HEK293 (cell line): ENCODE results near the gene CCM2.

Experiments
- CTCF ChIP-seq: fragments of 450-650 bp; formaldehyde crosslinking; IDR thresholded peaks from 2 replicates; pipeline ENCODE4 v1.5.1; 2016; ENCODE audit warnings: missing biosample characterization, missing genetic modification characterization
- PATZ1 ChIP-seq: fragments of 450-650 bp; formaldehyde crosslinking; IDR thresholded peaks from 2 replicates; pipeline ENCODE4 v1.5.1; 2016; ENCODE audit warnings: missing biosample characterization, missing genetic modification characterization
- SETDB1 ChIP-seq: IDR thresholded peaks from one replicate; pipeline ENCODE4 v1.6.1; 2017; ENCODE audit warnings: mild to moderate bottlenecking, low read length, moderate library complexity, mixed read lengths; ENCODE audit not compliant: insufficient read length
- ZBTB1 ChIP-seq: fragments of 450-650 bp; formaldehyde crosslinking; IDR thresholded peaks from 2 replicates; pipeline ENCODE4 v1.5.1; 2016; ENCODE audit warnings: missing biosample characterization, missing genetic modification characterization
- ZEB2 ChIP-seq: fragments of 450-650 bp; formaldehyde crosslinking; IDR thresholded peaks from 2 replicates; pipeline ENCODE4 v1.5.1; 2016; ENCODE audit warnings: missing biosample characterization, missing genetic modification characterization
- ZNF514 ChIP-seq: fragments of 450-650 bp; formaldehyde crosslinking; IDR thresholded peaks from 2 replicates; pipeline ENCODE4 v1.5.1; 2016; ENCODE audit warnings: missing biosample characterization, missing genetic modification characterization
- ZNF639 ChIP-seq: fragments of 450-650 bp; formaldehyde crosslinking; IDR thresholded peaks from 2 replicates; pipeline ENCODE4 v1.5.1; 2016; ENCODE audit warnings: missing biosample characterization, missing genetic modification characterization
- ZNF677 ChIP-seq: fragments of 450-650 bp; IDR thresholded peaks from 2 replicates; pipeline ENCODE4 v1.5.0; 2018; ENCODE audit warnings: missing biosample characterization, mild to moderate bottlenecking, missing genetic modification characterization, moderate library complexity
- ZNF792 ChIP-seq: fragments of 450-650 bp; formaldehyde crosslinking; IDR thresholded peaks from 2 replicates; pipeline ENCODE4 v1.5.1; 2016; ENCODE audit warnings: missing biosample characterization, missing genetic modification characterization
- ZNF843 ChIP-seq: fragments of 450-650 bp; formaldehyde crosslinking; IDR thresholded peaks from 2 replicates; pipeline ENCODE4 v1.5.1; 2016; ENCODE audit warnings: missing biosample characterization, missing genetic modification characterization
- ZSCAN18 ChIP-seq: fragments of 450-650 bp; formaldehyde crosslinking; IDR thresholded peaks from 2 replicates; pipeline ENCODE4 v1.5.1; 2016; ENCODE audit warnings: missing biosample characterization, missing genetic modification characterization
- TF ChIP-seq, protein P1 (sequence below): sonication (generic); formaldehyde crosslinking; IDR thresholded peaks from 2 replicates; pipeline ENCODE4 v1.8.1; 2022; ENCODE audit warnings: mild to moderate bottlenecking, moderate library complexity, missing genetic modification reagents
- TF ChIP-seq, protein P2 (sequence below): fragments of 450-650 bp; formaldehyde crosslinking; IDR thresholded peaks from 2 replicates; pipeline ENCODE4 v1.5.1; 2016; ENCODE audit warnings: missing biosample characterization, missing genetic modification characterization
- TF ChIP-seq, protein P3 (sequence below): fragments of 450-650 bp; formaldehyde crosslinking; IDR thresholded peaks from 2 replicates; pipeline ENCODE4 v1.5.1; 2016; ENCODE audit warnings: missing biosample characterization, missing genetic modification characterization

DNA sequence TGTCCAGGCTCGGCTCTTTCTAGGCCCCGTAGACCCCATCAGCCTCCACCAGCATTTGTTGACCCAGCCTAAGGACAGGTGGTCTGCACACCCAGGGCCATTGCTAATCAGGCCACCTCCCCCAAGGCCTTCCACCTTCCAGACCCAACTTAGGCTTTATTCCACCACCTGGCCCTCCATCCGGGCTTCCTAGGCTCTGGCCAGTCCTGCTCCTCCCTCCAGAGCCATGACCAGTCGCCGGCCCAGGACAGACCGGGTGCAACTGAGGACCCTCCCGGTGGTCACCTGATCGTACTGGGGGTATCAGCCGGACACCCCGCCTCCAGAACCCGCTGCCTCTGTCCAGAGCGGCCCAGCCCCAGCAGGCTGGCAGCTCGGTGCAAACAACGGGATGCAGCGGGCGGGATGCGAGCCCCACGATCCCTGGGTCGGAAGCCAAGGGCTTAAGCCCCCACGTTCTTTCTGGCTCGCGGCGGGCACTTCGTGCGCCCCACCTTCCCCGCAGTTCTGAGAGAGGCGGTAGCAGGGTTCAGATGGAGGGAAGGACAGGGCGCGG is 88.2 kb downstream of the CCM2 start:
- TF ChIP-seq, protein P1, sequence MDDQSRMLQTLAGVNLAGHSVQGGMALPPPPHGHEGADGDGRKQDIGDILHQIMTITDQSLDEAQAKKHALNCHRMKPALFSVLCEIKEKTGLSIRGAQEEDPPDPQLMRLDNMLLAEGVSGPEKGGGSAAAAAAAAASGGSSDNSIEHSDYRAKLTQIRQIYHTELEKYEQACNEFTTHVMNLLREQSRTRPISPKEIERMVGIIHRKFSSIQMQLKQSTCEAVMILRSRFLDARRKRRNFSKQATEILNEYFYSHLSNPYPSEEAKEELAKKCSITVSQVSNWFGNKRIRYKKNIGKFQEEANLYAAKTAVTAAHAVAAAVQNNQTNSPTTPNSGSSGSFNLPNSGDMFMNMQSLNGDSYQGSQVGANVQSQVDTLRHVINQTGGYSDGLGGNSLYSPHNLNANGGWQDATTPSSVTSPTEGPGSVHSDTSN (CRISPR knock-in tag): no peak
- TF ChIP-seq ZBTB1 (tag by site-specific recombination) (no peak), ZSCAN18 (tag by site-specific recombination) (no peak), ZEB2 (tag by site-specific recombination) (no peak), ZNF843 (tag by site-specific recombination) (no peak), PATZ1 (tag by site-specific recombination) (no peak), ZNF792 (tag by site-specific recombination) (no peak), CTCF (tag by site-specific recombination) (no peak), ZNF514 (tag by site-specific recombination) (no peak), ZNF677 (tag by site-specific recombination) (no peak), SETDB1 (no peak), ZNF639 (tag by site-specific recombination) (no peak)
- TF ChIP-seq, protein P2, sequence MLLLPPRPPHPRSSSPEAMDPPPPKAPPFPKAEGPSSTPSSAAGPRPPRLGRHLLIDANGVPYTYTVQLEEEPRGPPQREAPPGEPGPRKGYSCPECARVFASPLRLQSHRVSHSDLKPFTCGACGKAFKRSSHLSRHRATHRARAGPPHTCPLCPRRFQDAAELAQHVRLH (tag by site-specific recombination): no peak
- TF ChIP-seq, protein P3, sequence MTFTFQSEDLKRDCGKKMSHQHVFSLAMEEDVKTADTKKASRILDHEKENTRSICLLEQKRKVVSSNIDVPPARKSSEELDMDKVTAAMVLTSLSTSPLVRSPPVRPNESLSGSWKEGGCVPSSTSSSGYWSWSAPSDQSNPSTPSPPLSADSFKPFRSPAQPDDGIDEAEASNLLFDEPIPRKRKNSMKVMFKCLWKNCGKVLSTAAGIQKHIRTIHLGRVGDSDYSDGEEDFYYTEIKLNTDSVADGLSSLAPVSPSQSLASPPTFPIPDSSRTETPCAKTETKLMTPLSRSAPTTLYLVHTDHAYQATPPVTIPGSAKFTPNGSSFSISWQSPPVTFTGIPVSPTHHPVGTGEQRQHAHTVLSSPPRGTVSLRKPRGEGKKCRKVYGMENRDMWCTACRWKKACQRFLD: no peak
